M059J (cell line): ENCODE data around the gene PGPEP1. TPM values are rescaled to one million over a fixed set of nuclear protein-coding genes. Genes with fewer than 3 reads are reported as not detected.
A peak's percentile ranks its signal among the peaks of the same experiment; 100 is the strongest.

ENCODE experiments used
- DNase-seq: peaks from one replicate; pipeline ENCODE4 v3.0.0-alpha.2; 2012; ENCODE audit warnings: low read depth
- total RNA-seq: library from RNA; depleted of rRNA; stranded (reverse); fragments of >200 nt; shearing (Covaris generic); gene quantifications from 2 replicates; pipeline ENCODE4 v1.2.3, GENCODE V29; 2014; rRNA removed

The PGPEP1 gene, protein sequence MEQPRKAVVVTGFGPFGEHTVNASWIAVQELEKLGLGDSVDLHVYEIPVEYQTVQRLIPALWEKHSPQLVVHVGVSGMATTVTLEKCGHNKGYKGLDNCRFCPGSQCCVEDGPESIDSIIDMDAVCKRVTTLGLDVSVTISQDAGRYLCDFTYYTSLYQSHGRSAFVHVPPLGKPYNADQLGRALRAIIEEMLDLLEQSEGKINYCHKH
- 10.3 and 13.5 TPM in 2 replicates for total RNA-seq

GRCh38 chr19:18340190-18340989 is at the start of gene PGPEP1:
Gene PGPEP1, plus strand, starts transcription at chr19:18340598. Its CDS starts 84 bp downstream, at chr19:18340682.
- DNase-seq = peak; percentile 53

- DNase-seq = no peak
Measured at GRCh38 chr19:18291019-18291524, 49.3 kb upstream of the PGPEP1 start.

DNA sequence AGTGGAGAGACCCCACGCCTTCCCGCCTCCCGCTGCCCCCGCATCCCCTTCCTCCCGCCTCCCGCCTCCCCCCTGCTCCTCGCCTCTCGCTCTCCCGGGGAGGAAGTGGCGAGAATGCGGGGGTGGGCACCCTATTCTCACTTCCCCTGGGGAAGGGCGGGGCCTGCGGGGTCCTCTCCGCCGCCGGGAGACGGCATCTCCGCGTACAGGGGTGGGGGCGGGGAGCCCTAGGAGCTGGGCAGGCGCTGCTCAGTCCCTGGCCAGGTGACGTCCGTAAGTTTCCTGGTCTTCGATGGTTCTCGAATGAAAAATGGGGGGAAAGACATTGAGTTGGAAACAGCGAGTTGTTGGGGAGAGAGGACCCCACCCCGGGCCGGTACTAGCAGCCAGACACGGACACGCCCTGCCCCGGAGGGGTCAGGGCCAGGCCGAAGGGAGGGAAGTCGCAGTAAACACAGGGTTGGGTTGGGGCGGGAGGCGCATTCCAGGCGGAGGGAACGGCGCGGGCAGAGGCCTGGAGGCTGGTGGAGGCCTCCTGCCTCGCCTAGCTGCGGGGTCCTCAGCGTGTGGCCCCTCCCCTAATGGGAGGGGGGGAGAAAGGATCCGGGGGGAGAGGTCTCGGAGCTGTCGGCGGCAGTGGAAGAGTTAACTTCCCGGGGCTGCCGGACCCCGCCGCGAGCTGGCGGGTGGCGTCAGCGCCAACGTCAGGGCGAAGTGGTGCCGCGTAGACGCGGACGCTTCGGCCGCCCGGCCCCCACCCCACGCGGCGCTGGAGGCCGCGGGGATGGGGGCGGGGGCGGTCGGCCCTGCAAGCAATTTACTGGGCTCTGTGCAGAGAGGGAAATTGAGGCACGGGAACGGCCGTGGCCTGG is 48.6 kb upstream of the PGPEP1 start:
- peak; percentile 72 for DNase-seq

GRCh38 chr19:18292462-18292809 is 48.0 kb upstream of the PGPEP1 start:
- no peak for DNase-seq

GRCh38 chr19:18292810-18293641 is 47.4 kb upstream of the PGPEP1 start:
- DNase-seq = peak; percentile 46

DNA sequence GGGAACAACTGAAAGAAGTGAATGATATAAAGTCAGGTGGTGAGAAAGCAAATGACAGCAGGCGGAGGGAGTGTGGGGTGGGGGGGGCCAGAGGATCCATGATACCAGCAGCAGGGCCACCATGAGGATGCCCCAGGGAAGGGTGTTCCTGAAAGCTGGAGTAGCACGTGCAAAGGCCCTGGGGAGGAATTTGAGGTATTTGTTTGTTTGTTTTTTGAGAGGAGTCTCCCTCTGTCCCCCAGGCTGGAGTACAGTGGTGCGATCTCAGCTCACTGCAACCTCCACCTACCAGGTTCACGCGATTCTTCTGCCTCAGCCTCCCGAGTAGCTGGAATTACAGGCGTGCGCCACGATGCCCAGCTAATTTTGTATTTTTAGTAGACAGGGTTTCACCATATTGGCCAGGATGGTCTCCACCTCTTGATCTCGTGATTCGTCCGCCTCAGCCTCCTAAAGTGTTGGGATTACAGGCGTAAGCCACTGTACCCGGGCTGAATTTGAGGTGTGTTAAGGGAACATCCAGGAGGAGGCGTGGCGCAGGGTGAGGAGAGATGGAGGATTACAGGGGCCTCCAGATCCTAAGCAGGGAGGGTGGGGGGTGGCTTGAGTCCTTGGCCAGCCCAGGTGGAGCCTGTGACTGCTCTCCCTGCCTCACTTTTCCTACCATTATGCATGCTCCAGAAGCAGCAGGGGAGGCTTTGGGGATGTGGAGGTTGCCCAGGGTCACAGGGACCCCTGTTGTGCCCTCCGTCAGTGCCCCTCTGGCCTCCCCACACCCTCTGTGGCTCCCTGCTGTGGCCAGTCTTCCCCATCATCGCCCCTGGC is 46.5 kb upstream of the PGPEP1 start:
- no peak for DNase-seq

DNA sequence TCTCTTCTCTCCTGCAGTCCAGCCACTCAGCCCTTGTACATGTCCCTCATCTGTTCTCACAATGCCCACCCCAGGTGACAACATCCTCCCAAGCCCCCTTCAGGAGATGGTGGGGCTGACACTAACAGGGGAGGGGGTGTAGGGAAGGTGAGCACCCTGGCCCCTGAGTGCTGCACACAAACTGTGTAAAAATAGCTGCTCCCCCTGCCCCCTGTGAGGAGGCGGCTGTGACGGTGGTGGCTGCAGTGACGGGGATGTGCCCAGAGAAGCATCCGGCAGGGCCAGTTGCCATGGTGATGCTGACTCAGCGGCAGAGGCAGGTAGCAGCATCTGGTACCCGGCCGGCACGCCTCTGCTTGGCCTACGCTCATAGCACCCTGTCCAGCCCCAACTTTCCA is 45.9 kb upstream of the PGPEP1 start:
- DNase-seq = peak; percentile 55

DNA sequence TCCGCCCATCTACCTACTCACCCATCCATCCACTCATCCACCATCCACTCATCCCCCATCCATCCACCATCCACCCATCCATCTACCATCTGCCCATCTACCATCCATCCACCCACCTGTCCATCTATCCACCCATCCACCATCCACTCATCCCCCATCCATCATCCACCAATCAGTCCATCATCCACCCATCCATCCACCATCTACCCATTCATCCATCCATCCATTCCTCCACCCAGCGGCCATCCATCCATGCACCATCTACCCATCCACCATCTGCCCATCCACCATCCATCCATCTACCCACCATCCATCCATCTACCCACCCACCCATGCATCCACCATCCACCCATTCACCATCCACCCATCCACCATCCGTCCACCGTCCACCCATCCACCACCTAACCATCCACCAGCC is 45.4 kb upstream of the PGPEP1 start:
- no peak for DNase-seq

DNA sequence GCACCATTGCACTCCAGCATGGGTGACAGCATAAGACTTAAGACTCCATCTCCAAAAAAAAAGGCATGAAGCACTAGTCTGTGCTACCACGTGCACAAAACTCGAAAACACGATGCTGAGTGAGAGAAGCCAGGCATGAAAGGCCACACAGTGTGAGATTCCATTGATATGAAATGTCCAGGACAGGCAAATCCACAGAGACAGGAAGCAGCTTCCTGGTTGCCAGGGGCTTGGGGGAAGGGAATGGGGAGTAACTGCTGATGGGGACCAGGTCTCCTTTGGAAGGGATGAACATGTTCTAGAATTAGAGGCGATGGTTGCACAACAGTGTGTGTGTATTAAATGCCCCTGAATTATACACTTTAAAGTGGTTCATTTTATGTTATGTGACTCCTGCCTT is 43.1 kb upstream of the PGPEP1 start:
- peak; percentile 51 for DNase-seq

DNA sequence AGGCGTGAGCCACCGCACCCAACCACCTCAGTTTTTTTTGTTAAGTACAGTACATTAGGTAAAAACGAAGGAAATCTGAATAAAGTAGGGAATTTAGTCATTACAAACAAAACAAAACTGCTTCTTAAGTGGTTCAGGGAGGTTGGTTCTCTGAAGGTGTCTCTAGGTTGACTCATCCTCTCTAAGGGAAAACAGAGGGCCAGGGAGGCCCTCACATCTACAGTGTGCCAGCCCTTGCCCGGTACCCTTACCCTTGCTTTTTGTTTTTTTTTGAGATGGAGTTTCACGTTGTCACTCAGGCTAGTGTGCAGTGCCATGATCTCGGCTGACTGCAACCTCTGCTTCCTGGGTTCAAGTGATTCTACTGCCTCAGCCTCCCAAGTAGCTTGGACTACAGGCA is 41.8 kb upstream of the PGPEP1 start:
- peak; percentile 65 for DNase-seq

DNA sequence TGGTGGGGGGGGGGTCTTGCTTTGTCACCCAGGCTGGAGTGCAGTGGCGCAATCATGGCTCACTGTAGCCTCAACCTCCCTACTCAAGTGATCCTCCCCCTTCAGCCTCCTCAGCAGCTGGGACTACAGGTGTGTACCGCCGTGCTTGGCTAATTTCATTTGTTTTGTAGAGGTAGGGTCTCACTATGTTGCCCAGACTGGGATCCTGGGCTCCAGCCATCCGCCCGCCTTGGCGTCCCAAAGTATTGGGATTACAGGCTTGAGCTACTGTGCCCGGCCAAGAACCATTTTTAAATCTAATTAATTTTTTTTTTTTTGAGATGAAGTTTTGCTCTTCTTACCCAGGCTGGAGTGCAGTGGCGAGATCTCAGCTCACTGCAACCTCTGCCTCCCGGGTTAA is 40.7 kb upstream of the PGPEP1 start:
- no peak for DNase-seq

DNA sequence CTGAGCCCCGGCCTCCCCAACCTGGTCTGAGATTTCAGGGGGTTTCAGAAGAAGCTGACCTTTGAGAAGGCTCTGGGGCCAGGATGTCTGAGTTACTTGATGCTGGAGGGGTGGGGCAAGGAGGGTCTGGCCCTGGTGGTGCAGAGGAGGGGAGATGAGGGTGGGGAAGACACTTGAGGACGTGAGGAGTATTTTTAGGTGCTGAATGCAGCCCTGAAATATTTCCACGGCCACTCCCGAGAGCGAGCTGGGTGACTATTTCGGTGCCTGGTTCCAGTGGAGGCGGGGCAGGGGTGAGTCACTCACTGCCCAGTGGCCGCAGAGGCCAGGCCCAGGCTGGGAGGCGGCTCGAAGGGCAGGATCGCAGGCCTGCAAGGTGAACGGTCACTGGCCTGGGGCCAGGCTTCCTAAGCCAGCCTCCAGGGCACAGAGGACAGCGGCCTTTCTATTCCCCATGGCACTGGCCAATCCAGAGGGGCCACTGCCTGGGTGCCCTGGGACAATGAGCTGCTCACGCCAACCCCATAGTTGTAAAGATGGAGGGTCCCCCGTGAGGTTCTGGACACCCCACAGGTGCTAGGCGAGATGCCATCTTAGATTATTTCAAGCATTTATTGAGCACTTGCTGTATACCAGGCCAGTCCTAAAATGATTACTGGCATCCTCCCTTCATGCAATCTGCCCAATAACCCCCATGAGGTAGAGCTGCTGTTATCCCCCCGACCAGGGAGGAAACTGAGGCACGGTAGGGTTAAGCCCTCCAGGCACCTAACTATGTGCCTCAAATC is 39.3 kb upstream of the PGPEP1 start:
- DNase-seq = peak; percentile 85

GRCh38 chr19:18301718-18302111 is 38.7 kb upstream of the PGPEP1 start:
- no peak for DNase-seq

- no peak for DNase-seq
Measured at GRCh38 chr19:18304208-18304457, 36.3 kb upstream of the PGPEP1 start.

DNA sequence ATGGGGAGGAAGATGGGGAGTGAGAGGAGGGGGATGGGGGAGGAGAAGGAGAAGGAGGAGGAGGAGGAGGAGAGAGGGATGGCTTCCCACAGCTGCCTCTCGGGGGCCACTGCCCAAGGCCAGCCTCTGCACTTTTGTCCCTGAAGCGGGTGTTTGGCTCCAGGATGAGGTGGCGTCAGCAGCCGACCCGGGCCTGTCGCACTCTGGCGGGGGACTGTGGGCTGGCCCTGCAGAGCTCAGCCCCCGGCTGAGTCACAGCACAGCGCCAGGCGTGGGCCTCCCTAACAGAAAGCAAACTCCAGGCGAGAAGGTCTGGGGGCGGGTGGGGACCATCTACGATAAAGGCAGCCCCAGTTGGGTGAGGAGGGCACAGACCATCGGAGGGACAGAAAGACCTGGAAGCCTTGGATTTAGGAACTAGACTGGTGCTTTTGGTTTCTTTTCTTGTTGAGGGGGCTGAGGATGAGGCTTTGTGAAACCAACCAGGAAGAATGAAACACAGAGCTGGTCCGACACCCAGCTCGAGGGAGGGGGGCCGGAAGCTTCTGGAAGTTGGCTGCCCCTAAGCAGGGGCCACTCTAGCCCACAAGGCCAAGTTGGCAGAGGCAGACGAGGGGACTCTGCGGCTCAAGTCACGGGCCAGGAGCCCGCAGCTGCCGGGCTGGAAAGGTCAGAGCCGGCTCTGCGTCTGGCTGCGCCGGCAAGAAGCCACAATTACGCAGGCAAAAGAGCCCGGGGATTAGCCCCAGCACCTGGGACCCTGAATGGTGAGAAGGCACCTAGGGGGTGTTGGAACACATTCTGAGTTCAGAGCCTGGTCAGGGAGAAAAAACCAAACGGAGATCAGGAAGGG is 35.7 kb upstream of the PGPEP1 start:
- peak; percentile 87 for DNase-seq

DNA sequence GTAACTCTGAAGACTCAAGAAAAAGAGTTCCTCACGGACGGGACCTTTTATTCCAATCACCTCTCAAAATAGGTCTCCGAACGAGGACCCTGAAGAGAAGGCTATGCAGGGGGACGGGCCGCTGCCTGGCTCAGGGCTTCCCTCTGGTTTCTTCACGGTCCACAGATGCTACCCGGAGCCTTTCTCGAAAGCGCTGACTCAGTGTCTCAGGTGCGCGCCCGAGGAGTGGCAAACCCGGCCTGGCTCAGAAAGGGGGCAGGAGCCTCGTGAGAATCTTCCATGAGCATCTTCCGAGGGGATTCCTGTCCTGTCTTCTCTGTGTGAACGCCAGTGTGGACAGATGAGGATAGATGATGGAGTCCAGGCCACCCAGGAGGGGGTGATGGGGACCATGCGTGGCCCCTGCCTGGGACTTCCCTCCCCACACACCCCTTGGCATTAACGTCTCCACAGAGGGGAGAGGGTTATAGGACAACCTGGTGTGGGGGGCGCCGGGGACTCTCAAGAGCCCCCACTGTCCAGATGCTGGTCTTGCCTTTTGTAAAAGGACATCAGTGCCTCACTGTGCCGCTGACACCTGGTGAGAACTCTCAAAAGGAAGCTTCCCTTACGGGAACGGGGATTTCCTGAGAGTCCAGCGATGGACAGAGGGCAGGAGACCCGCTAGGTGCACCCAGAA is 34.0 kb upstream of the PGPEP1 start:
- no peak for DNase-seq

GRCh38 chr19:18306888-18307260 is 33.5 kb upstream of the PGPEP1 start:
- DNase-seq = no peak

DNA sequence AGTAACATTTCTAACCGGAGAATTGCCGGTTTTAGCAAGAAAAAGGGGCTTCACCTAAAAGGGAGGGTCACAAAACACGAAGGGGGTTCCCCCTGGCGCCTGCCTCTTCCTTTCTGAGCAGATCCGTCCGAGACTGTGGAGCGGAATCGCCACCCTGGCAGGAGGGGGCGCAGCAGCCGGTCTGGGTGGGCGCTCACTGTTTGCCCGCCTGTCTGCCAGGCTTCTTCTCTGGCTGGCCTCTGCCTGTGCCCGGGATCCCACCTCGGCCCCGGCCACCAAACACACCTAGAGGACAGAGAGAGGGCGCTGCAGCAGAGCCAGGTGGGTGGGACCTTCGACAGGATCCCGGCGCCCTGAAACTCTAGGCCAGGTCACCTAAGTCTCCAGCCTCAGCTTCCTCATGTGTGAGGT is 33.1 kb upstream of the PGPEP1 start:
- DNase-seq = no peak
